GM12864 (cell line): ENCODE measurements around the gene RPUSD1.

Experiments
- DNase-seq: peaks from one replicate; pipeline ENCODE4 v3.0.0-alpha.2; 2011; ENCODE audit warnings: low read depth
- H3K4me3 ChIP-seq: 2 replicates; pipeline ENCODE4 v1.5.1; 2011; ENCODE audit warnings: mild to moderate bottlenecking, low read depth, low read length, control low read depth
- CTCF ChIP-seq: IDR thresholded peaks from 2 replicates; pipeline ENCODE4 v1.5.1; 2011; ENCODE audit warnings: low read depth, mild to moderate bottlenecking, moderate library complexity, low read length, control low read depth, inconsistent platforms; ENCODE audit errors: missing control alignments

RPUSD1 gene

GRCh38 chr16:789191-789850 lies 1.1 kb upstream of the RPUSD1 start:
- H3K4me3 ChIP-seq: peak overlapping the region; percentile 84
- DNase-seq: no peak
- TF ChIP-seq CTCF: no peak

- TF ChIP-seq CTCF: no peak
- H3K4me3 ChIP-seq: peak within 1 kb of the TSS; percentile 99
- peak; percentile 35 for DNase-seq
Observed at GRCh38 chr16:788399-789126, 382 bp upstream of the RPUSD1 start, which contains the start of gene CHTF18. TSS of gene CHTF18 (plus strand) at chr16:788620. CDS start at chr16:788685, 65 bp downstream.

DNA sequence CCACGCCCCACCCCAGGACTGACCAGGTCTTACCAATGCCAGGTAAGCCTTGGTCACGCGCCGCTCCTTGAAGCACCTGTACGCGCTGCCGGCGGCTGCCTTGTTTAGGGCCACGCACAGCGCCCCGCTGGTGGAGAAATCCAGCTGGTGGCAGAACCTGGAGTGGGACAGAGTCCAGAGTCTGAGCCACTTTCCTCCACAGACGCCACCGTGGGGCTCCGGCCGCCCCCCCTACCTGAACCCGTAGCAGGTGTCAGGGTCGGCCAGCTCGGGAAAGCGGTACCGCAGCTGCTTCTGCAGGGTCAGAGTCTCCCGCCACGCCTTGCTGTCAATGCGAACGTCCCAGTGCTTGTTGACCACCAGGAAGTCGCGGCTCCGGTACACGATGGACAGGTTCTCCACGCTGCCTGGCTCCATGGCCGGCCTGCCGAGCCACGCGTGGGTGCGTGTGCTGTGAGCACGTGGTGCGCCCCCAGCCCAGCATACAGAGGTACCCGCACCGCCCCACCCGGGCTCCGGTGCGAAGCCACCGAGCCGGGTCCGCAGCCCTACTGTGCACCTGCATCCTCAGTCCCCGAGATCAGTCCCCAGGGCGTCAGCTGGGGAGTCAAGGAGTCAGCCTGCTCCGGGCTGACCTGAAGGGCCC lies 737 bp downstream of the RPUSD1 start:
- TF ChIP-seq CTCF: no peak
- DNase-seq: no peak
- H3K4me3 ChIP-seq: peak overlapping the region; percentile 99

GRCh38 chr16:785563-786535 lies 2.3 kb downstream of the RPUSD1 start:
- no peak overlapping the region for H3K4me3 ChIP-seq
- no peak for DNase-seq
- peak; percentile 82 for TF ChIP-seq CTCF

DNA sequence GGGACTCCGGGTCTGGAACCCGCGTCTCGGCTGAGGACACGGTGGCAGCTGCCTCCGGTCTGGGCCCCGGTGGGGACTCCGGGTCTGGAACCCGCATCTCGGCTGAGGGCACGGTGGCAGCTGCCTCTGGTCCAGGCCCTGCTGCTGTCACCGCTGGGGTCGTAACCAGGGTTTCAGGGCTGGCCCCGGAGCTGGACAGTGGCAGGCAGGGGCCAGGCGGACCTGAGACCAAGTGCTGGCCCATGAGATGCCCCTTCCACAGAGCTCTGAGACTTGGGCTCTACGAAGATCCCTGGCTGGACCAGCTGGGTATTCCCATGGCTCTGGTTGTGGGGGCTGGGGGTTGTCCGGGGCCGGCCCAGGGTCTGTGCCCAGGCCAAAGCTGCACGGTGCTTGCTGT lies 3.8 kb downstream of the RPUSD1 start:
- TF ChIP-seq CTCF: no peak
- no peak overlapping the region for H3K4me3 ChIP-seq
- DNase-seq: no peak

- no peak for DNase-seq
- no peak overlapping the region for H3K4me3 ChIP-seq
- no peak for TF ChIP-seq CTCF
Observed at GRCh38 chr16:783404-784161, 4.6 kb downstream of the RPUSD1 start.
